ENCODE results near the gene CD1C.
"Not testable (repeated sequence)": the region's sequence is repeated elsewhere in the genome, so short reads cannot be mapped to it uniquely, and the experiment has no call there.

CD1C gene

DNA sequence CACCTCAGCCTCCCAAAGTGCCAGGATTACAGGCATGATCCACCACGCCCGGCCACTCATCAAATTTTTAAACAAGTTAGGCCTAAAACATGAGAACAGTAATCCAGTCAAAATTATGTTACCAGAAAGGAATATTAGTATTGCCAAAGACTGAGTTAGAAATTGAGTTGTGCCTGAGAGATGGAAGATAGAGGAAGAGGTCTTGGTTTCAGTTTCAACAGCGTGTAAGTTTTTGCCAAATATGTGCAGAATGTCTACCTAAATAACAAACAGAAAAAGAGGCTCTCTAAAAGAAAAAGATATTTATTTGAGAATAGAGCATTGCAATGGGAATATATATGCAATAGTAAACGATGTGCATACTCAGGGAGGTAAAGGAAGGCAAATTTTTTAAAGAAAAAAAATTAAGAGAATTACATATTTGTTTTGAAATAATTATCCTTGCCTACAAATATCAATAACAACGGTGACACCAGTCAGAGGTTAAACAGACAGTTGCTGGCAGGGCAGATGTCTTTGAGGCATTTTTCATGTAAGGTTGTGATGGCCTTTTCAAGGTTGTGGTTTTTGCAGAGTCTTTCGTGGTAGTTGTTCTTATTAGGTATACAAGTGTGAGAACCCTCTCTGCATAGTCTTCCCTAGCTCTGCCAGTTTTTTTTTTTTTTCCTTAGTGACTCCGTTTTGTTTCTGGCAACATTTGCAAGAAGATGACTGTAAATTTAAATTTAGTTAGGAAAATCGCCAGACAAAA lies 43.9 kb downstream of the CD1C start:
- TF ChIP-seq, protein P1, sequence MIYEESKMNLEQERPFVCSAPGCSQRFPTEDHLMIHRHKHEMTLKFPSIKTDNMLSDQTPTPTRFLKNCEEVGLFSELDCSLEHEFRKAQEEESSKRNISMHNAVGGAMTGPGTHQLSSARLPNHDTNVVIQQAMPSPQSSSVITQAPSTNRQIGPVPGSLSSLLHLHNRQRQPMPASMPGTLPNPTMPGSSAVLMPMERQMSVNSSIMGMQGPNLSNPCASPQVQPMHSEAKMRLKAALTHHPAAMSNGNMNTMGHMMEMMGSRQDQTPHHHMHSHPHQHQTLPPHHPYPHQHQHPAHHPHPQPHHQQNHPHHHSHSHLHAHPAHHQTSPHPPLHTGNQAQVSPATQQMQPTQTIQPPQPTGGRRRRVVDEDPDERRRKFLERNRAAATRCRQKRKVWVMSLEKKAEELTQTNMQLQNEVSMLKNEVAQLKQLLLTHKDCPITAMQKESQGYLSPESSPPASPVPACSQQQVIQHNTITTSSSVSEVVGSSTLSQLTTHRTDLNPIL (CRISPR knock-in tag; IDR thresholded peaks at IDR 0.05; ENCODE audit: low read depth), result no peak
- TF ChIP-seq TCF4 (CRISPR knock-in tag; IDR thresholded peaks at IDR 0.05; ENCODE audit: borderline replicate concordance) (no peak), GLIS3 (CRISPR knock-in tag; IDR thresholded peaks at IDR 0.05) (no peak), ESRRG (CRISPR knock-in tag; IDR thresholded peaks at IDR 0.05) (no peak), TOX (CRISPR knock-in tag; IDR thresholded peaks at IDR 0.05; ENCODE audit: borderline replicate concordance) (no peak), CSDC2 (CRISPR knock-in tag; IDR thresholded peaks at IDR 0.05) (no peak), PPARA (CRISPR knock-in tag; IDR thresholded peaks at IDR 0.05; ENCODE audit: borderline replicate concordance) (no peak), ZNF8 (CRISPR knock-in tag; IDR thresholded peaks at IDR 0.05) (no peak), RARB (CRISPR knock-in tag; IDR thresholded peaks at IDR 0.05) (no peak), ZNF565 (CRISPR knock-in tag; conservative IDR thresholded peaks at IDR 0.05; ENCODE audit: low read depth) (no peak)
- TF ChIP-seq, protein P2, sequence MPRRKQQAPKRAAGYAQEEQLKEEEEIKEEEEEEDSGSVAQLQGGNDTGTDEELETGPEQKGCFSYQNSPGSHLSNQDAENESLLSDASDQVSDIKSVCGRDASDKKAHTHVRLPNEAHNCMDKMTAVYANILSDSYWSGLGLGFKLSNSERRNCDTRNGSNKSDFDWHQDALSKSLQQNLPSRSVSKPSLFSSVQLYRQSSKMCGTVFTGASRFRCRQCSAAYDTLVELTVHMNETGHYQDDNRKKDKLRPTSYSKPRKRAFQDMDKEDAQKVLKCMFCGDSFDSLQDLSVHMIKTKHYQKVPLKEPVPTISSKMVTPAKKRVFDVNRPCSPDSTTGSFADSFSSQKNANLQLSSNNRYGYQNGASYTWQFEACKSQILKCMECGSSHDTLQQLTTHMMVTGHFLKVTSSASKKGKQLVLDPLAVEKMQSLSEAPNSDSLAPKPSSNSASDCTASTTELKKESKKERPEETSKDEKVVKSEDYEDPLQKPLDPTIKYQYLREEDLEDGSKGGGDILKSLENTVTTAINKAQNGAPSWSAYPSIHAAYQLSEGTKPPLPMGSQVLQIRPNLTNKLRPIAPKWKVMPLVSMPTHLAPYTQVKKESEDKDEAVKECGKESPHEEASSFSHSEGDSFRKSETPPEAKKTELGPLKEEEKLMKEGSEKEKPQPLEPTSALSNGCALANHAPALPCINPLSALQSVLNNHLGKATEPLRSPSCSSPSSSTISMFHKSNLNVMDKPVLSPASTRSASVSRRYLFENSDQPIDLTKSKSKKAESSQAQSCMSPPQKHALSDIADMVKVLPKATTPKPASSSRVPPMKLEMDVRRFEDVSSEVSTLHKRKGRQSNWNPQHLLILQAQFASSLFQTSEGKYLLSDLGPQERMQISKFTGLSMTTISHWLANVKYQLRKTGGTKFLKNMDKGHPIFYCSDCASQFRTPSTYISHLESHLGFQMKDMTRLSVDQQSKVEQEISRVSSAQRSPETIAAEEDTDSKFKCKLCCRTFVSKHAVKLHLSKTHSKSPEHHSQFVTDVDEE (CRISPR knock-in tag; IDR thresholded peaks at IDR 0.05), result no peak
- ATAC-seq, result no peak

DNA sequence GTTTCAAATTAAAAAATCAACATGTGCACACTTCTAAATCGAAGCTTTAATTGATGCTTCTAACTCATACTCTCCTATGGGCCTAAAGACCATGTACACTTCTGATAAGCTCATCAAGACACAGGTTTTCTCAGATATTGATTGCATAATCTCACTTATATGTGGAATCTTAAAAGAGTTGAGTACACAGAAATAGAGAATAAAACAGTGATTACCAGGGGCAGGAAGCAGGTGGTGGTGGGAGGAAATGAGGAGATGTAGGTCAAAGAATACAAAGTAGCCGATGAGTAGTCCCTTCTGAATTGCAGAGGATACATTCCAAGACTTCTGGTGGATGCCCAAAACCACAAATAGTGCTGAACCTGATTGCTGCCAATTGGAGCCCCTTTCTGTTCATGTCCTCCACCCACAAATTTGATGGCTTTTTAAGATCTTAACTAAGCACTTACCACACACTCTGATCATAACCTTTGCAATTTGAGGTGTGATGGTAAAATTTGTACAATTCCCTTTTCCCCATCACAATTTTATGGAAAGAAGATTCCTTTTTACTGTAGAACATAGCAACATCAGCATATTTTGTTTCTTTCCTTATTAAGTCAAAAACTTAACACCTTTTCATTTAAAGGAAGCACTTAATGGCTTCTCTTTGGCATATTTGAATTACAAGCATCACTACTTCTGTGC lies 44.9 kb downstream of the CD1C start:
- no peak for TF ChIP-seq BACH2 (CRISPR knock-in tag; IDR thresholded peaks at IDR 0.05; ENCODE audit: borderline replicate concordance)
- TF ChIP-seq, protein P1 (CRISPR knock-in tag; IDR thresholded peaks at IDR 0.05; ENCODE audit: low read depth), result no peak
- no peak for TF ChIP-seq ZFP3 (CRISPR knock-in tag; IDR thresholded peaks at IDR 0.05)
- no peak for TF ChIP-seq ZNF8 (CRISPR knock-in tag; IDR thresholded peaks at IDR 0.05)
- TF ChIP-seq ZNF70 (CRISPR knock-in tag; IDR thresholded peaks at IDR 0.05), result no peak
- no peak for TF ChIP-seq CSDC2 (CRISPR knock-in tag; IDR thresholded peaks at IDR 0.05)
- TF ChIP-seq, protein P3, sequence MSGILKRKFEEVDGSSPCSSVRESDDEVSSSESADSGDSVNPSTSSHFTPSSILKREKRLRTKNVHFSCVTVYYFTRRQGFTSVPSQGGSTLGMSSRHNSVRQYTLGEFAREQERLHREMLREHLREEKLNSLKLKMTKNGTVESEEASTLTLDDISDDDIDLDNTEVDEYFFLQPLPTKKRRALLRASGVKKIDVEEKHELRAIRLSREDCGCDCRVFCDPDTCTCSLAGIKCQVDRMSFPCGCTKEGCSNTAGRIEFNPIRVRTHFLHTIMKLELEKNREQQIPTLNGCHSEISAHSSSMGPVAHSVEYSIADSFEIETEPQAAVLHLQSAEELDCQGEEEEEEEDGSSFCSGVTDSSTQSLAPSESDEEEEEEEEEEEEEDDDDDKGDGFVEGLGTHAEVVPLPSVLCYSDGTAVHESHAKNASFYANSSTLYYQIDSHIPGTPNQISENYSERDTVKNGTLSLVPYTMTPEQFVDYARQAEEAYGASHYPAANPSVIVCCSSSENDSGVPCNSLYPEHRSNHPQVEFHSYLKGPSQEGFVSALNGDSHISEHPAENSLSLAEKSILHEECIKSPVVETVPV (CRISPR knock-in tag; IDR thresholded peaks at IDR 0.05), result no peak
- TF ChIP-seq PPARA (CRISPR knock-in tag; IDR thresholded peaks at IDR 0.05; ENCODE audit: borderline replicate concordance), result no peak
- no peak for TF ChIP-seq ESRRG (CRISPR knock-in tag; IDR thresholded peaks at IDR 0.05)
- no peak for TF ChIP-seq ZNF565 (CRISPR knock-in tag; conservative IDR thresholded peaks at IDR 0.05; ENCODE audit: low read depth)
- TF ChIP-seq RARB (CRISPR knock-in tag; IDR thresholded peaks at IDR 0.05), result no peak
- TF ChIP-seq, protein P4, sequence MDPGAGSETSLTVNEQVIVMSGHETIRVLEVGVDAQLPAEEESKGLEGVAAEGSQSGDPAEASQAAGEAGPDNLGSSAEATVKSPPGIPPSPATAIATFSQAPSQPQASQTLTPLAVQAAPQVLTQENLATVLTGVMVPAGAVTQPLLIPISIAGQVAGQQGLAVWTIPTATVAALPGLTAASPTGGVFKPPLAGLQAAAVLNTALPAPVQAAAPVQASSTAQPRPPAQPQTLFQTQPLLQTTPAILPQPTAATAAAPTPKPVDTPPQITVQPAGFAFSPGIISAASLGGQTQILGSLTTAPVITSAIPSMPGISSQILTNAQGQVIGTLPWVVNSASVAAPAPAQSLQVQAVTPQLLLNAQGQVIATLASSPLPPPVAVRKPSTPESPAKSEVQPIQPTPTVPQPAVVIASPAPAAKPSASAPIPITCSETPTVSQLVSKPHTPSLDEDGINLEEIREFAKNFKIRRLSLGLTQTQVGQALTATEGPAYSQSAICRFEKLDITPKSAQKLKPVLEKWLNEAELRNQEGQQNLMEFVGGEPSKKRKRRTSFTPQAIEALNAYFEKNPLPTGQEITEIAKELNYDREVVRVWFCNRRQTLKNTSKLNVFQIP (CRISPR knock-in tag; IDR thresholded peaks at IDR 0.05; ENCODE audit: borderline replicate concordance, low read depth), result no peak
- no peak for ATAC-seq

DNA sequence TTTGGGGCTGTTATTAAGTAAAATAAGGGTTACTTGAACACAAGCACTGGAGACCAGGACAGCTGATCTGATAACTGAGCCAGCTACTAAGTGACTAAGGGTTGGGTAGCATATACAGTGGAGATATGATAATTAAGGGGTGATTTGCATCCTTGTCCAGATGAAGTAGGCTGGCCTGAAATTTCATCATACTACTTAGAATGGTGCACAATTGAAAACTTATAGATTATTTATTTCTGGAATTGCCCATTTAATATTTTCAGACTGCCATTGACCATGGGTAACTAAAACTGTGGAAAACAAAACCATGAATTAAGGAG lies 45.5 kb downstream of the CD1C start:
- no peak for TF ChIP-seq PPARA (CRISPR knock-in tag; IDR thresholded peaks at IDR 0.05; ENCODE audit: borderline replicate concordance)
- no peak for TF ChIP-seq ZFP3 (CRISPR knock-in tag; IDR thresholded peaks at IDR 0.05)
- TF ChIP-seq ZNF8 (CRISPR knock-in tag; IDR thresholded peaks at IDR 0.05), result no peak
- TF ChIP-seq CSDC2 (CRISPR knock-in tag; IDR thresholded peaks at IDR 0.05), result no peak
- TF ChIP-seq, protein P2 (CRISPR knock-in tag; IDR thresholded peaks at IDR 0.05), result no peak
- TF ChIP-seq OSR1 (CRISPR knock-in tag; IDR thresholded peaks at IDR 0.05), result no peak
- no peak for ATAC-seq

DNA sequence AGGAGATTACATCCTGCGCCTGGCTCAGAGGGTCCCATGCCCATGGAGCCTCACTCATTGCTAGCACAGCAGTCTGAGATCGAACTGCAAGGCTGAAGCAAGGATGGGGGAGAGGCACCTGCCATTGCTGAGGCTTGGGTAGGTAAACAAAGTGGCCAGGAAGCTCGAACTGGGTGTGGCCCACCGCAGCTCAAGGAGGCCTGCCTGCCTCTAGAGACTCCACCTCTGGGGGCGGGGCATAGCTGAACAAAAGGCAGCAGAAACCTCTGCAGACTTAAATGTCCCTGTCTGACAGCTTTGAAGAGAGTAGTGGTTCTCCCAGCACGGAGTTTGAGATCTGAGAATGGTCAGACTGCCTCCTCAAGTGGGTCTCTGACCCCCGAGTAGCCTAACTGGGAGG lies 46.7 kb downstream of the CD1C start:
- ATAC-seq, result not testable (repeated sequence)
